ENCODE results near the gene CAMKK1. TPM values are rescaled to one million over a fixed set of nuclear protein-coding genes. Genes with fewer than 3 reads are reported as not detected.

CAMKK1 gene
- total and polyA plus RNA-seq, 9 of the 15 experiments (the other 6 are each of a cell fraction or from before 2014, with no cell fraction given): 0.34 to 7.5 (median 4.9) TPM

GRCh38 chr17:3886776-3887175 lies 6.1 kb downstream of the CAMKK1 start (continued):
- TF ChIP-seq ZNF740 (CRISPR knock-in tag; IDR thresholded peaks at IDR 0.05) (no peak), ZNF740 (tag; IDR thresholded peaks at IDR 0.05) (no peak), NR2F6 (CRISPR knock-in tag; IDR thresholded peaks at IDR 0.05) (no peak), MAFG (tag; conservative IDR thresholded peaks at IDR 0.05) (no peak), KLF10 (CRISPR knock-in tag; IDR thresholded peaks at IDR 0.05) (no peak), BRD9 (IDR thresholded peaks at IDR 0.05; ENCODE audit: low read depth, partially characterized antibody) (no peak), ZNF184 (CRISPR knock-in tag; IDR thresholded peaks at IDR 0.05) (no peak), NR3C1 (CRISPR knock-in tag; IDR thresholded peaks at IDR 0.05) (no peak), THRAP3 (IDR thresholded peaks at IDR 0.05; ENCODE audit: borderline replicate concordance) (no peak)

GRCh38 chr17:3885970-3886369 lies 6.9 kb downstream of the CAMKK1 start:
- WGBS (ENCODE audit: insufficient coverage, low coverage, missing lambda C conversion rate): 47% methylated on average over 3 of the region's 4 CpGs
- no TSS peak for BruUV-seq (replicated peaks)
- Histone ChIP-seq H2AFZ (ENCODE audit: low read depth, low read length) (no peak overlapping the region), H3K9me1 (ENCODE audit: control insufficient read depth, insufficient read depth, low read length) (no peaks in the 10 kb centered on the region), H3K4me3 (no peak overlapping the region), H3K27me3 (ENCODE audit: control insufficient read depth in 2 of 2, insufficient read depth in 2 of 2, low read length in 2 of 2) (no peaks in the 10 kb centered on the region), H3K4me1 (replicated peaks in 1 of 2; ENCODE audit: control insufficient read depth in 2 of 2, insufficient read depth in 2 of 2, low read length in 2 of 2) (peaks cover 17 to 43% of the 10 kb centered on the region in 2 experiments), H3K36me3 (ENCODE audit: control insufficient read depth, insufficient read depth, low read length) (peaks cover 39% of the 10 kb centered on the region; the same call in 1 of the 3 replicates), H3K4me2 (ENCODE audit: insufficient read depth, low read length) (no peak overlapping the region), H3K9ac (ENCODE audit: insufficient read depth in 1 of 2, low read depth in 2 of 2, low read length in 2 of 2) (no peak overlapping the region), H4K20me1 (replicated peaks; ENCODE audit: control insufficient read depth, insufficient read depth, low read length) (no peaks in the 10 kb centered on the region), H3K79me2 (ENCODE audit: control insufficient read depth, insufficient read depth, low read length) (peaks cover 25% of the 10 kb centered on the region), H3K9me3 (replicated peaks; ENCODE audit: control insufficient read depth, insufficient read depth, low read depth, low read length) (no peaks in the 10 kb centered on the region), H3K27ac (ENCODE audit: extremely low read depth, low read depth, low read length) (no peak overlapping the region)
- no peak for ATAC-seq
- peak; percentile 47; the same call in 1 of the 2 replicates for TF ChIP-seq BCOR (IDR thresholded peaks at IDR 0.05)
- 0 out of 4 replicates have a peak, but pooled peaks of 1 of the 2 experiments have one; percentile 17 for TF ChIP-seq KDM1A (IDR thresholded peaks at IDR 0.05)
- TF ChIP-seq STAT5B (CRISPR knock-in tag; IDR thresholded peaks at IDR 0.05): no peak
- no peak for TF ChIP-seq NFIX (CRISPR knock-in tag; IDR thresholded peaks at IDR 0.05; ENCODE audit: low read depth)
- TF ChIP-seq EP300 (IDR thresholded peaks at IDR 0.05; ENCODE audit: low read length): no peak
- peak; percentile 95 for TF ChIP-seq ZFP36 (IDR thresholded peaks at IDR 0.05; ENCODE audit: low read depth, low read length, partially characterized antibody)
- TF ChIP-seq RBM25 (IDR thresholded peaks at IDR 0.05; ENCODE audit: low read depth, low read length, severe bottlenecking): peak; percentile 11
- in situ Hi-C loops (cut with MboI) (no loop called here), intact Hi-C loops (cut with micrococcal nuclease) (no loop called here)
- CTCF ChIA-PET (ENCODE audit: low intra/inter-chr PET ratio): no interaction called here
- POLR2A ChIA-PET: no interaction called here
- FAIRE-seq: no peak
- no peak for DNase-seq (ENCODE audit: extremely low read depth in 1 of 4, low spot score in 3 of 4)
